RWPE1 (cell line): ENCODE data around the gene GAS2L2.

Experiments used
- CTCF ChIA-PET: fragments of 350-600 bp; sonication (Branson Sonifier 250); formaldehyde crosslinking; extraction: SDS; loops from one replicate; lab custom pipeline; 2021; lab: Yijun Ruan, JAX
- POLR2A ChIA-PET: fragments of 400-600 bp; formaldehyde crosslinking; extraction: SDS; loops from one replicate; lab custom pipeline; 2020; ENCODE audit warnings: antibody characterized with exemption; ENCODE audit not compliant: low non-redundant PET; lab: Yijun Ruan, JAX
- DNase-seq: peaks from one replicate; pipeline ENCODE4 v3.0.0; 2012; ENCODE audit warnings: low spot score
- H3K27ac ChIP-seq: fragments of 450-650 bp; 2 replicates; pipeline ENCODE4 v1.5.1; 2017
- TF ChIP-seq, protein P1 (sequence below): fragments of 450-650 bp; conservative IDR thresholded peaks from 2 replicates; pipeline ENCODE4 v1.5.1; 2017; ENCODE audit warnings: low read depth, mild to moderate bottlenecking

The GAS2L2 gene

DNA sequence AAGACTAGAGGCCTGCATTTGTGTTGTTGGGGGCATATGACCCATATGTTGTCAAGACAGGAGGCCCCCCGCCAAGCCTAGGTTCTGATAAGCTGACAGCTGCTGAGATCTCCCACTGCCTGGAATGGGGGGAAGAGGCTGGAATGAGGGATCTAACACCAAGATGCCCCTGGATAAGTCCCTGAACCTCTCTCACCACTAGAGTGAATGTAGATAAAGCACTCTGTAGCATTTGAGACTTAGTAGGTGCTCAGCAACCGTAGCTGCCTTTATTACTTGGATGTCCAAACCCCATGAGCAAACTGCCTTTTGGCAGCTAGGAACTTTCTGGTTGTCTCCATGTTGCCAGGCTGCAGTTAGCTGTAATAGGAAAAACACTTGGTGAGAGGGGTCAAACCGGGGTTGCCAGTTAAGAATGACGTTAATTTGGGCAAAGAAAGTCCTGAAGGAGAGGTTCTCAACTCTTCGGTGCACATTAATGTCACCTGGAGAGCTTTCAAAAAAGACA lies 26.0 kb downstream of the GAS2L2 start:
- CTCF ChIA-PET = interaction anchor here (0.5 to 2.4 kb wide), 3 partner anchors 9 to 258 kb away, joined by 3 to 7 read pairs (median 3); no protein-coding TSS in a partner anchor
- peak overlapping the region; percentile 50 for H3K27ac ChIP-seq
- TF ChIP-seq, protein P1, sequence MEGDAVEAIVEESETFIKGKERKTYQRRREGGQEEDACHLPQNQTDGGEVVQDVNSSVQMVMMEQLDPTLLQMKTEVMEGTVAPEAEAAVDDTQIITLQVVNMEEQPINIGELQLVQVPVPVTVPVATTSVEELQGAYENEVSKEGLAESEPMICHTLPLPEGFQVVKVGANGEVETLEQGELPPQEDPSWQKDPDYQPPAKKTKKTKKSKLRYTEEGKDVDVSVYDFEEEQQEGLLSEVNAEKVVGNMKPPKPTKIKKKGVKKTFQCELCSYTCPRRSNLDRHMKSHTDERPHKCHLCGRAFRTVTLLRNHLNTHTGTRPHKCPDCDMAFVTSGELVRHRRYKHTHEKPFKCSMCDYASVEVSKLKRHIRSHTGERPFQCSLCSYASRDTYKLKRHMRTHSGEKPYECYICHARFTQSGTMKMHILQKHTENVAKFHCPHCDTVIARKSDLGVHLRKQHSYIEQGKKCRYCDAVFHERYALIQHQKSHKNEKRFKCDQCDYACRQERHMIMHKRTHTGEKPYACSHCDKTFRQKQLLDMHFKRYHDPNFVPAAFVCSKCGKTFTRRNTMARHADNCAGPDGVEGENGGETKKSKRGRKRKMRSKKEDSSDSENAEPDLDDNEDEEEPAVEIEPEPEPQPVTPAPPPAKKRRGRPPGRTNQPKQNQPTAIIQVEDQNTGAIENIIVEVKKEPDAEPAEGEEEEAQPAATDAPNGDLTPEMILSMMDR = no peak
- no peak for DNase-seq
- POLR2A ChIA-PET = no interaction called here

DNA sequence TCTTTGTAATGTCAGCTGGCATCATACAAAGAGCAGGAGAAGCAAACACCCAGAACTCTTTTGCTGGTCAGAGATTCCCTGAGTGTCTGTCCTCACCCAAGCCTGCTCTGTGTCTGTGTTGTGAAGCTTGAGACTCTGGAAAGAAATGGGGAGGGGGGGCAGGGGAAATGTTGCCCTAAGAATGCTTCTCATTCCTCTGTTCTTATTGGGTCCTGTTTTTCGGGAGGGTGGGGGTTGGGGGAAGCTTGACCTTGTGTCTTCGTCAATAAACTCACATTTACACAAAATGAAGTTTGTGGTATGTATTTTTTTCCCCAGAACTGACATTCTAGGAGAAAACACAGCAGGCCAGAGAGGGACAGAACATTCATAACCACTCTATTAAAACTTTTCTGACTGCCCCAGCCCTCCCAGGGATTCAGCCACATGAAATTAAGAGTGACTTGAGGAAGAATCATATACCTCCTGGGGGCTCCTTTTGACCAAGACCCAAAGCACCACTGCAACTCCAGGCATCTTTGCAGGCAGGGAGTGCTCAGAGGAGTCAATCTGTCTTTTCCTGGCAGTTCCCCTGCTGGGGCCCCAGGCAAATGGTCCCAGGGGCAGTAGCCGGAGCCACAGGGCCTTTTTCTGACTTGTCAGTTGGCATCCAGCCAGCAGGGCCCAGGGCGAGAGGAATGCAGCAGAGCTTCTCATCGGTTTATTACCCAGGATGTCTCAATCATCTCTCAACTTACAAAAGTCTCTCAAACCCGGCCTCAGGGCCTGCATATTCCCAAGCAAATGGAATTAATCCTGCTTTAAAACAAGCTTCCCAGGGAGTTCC lies 26.7 kb downstream of the GAS2L2 start:
- DNase-seq = peak; percentile 71
- H3K27ac ChIP-seq = peak overlapping the region; percentile 50
- ChIA-PET CTCF (interaction anchor here (0.6 to 2.4 kb wide), 5 partner anchors 9 to 257 kb away, joined by 3 to 7 read pairs (median 3); no protein-coding TSS in a partner anchor), POLR2A (no interaction called here)
- TF ChIP-seq, protein P1 = no peak

DNA sequence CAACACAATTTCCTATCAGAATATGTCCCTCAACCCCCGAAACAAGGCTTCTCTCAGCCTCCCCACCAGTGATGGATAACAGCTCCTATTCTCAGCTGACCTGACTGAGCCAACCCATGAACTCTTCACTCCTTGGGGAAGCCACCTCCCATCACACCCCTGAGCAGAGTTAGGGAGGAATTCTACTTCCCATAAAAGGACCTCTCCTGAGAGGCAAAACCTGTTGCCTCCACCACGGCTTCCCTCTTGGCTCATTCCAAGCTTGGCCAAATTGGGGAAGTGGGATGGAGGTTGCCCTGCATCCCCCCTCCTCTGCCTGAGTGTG lies 27.3 kb downstream of the GAS2L2 start:
- no peak for DNase-seq
- POLR2A ChIA-PET = no interaction called here
- CTCF ChIA-PET = interaction anchor here (0.6 to 1.3 kb wide), 3 partner anchors 22 to 129 kb away, joined by 3 to 4 read pairs (median 3); no protein-coding TSS in a partner anchor
- no peak overlapping the region for H3K27ac ChIP-seq
- TF ChIP-seq, protein P1 = no peak

DNA sequence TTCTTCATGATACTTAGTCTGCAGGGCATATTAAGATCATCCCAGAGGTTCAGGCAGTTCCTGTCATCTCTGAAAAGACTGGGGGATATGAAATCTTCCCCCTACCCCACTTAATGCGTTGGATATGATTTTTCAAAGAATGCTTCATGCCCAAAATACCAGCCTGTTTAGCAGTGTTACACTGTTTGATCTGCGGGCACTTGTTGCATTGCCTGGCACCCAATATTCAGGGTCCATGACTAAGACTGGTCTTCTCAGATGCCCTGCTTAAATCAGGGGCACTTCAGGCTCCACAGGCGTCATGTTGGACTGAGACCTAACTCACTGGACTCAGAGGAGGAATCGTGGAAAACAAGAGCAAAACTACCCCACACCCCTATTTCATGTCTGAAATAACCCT lies 28.0 kb downstream of the GAS2L2 start:
- H3K27ac ChIP-seq = no peak overlapping the region

DNA sequence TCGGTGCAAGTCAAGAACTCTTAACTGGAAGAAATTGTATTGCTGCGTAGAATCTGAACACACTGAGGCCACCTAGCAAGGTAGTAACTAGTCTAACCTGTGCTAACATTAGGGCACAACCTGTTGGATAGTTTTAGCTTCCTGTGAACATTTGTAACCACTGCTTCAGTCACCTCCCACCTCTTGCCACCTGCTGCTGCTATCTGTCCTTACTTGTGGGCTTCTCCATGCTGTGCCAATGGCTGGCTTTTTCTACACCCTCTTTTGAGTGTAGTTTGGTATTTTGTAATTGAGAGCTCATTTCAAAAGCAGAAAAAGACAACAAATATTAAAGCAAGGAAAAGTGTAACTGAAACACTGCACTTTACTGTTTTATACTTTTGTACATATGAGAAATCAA lies 29.3 kb downstream of the GAS2L2 start:
- CTCF ChIA-PET = no interaction called here
- no peak for DNase-seq
- POLR2A ChIA-PET = no interaction called here
- no peak overlapping the region for H3K27ac ChIP-seq
- TF ChIP-seq, protein P1 = no peak

More for the DNA sequence above, 28.0 kb downstream of the GAS2L2 start:
- TF ChIP-seq, protein P1 = no peak
- no peak for DNase-seq
- ChIA-PET CTCF (interaction anchor here (1.1 kb wide), 1 partner anchor 128 kb away, joined by 3 read pairs; no protein-coding TSS in a partner anchor), POLR2A (no interaction called here)

DNA sequence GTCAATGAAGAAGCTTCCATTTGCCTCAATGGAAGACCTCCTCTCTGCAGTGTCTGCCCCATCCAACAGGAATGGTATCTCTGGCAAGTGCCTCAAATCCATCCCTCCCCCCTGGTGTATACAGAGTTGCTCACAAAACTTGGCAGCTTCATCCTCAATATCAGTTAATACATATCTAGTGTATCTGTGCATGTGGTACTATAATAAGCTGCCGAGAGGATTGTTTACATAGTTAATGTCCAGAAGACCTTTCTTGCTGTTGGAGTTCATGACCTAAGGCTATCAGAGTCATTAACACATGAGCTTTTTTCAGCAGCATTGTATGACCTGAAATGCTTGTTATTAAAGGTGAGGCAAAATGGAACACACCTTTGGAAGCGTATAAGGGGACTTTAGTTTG lies 35.6 kb downstream of the GAS2L2 start:
- CTCF ChIA-PET = interaction anchor here (0.6 to 1.3 kb wide), 2 partner anchors 10 to 546 kb away, joined by 3 to 7 read pairs; no protein-coding TSS in a partner anchor
- DNase-seq = no peak
- POLR2A ChIA-PET = no interaction called here
- TF ChIP-seq, protein P1 = no peak
- H3K27ac ChIP-seq = no peak overlapping the region
